CD4-positive, CD25-positive, alpha-beta regulatory T cell (primary cell): ENCODE measurements around the gene MUS81. TPM values are rescaled to one million over a fixed set of nuclear protein-coding genes. Genes with fewer than 3 reads are reported as not detected.
"Not testable (repeated sequence)": the region's sequence is repeated elsewhere in the genome, so short reads cannot be mapped to it uniquely, and the experiment has no call there.

Experiments
- ATAC-seq, 2 donors: fragments of 150-1000 bp; cut with Tn5 transposase; one replicate each; pipeline ENCODE4 v1.10.0; 2021; ENCODE audit warnings: low read depth in 2 of 2, moderate number of reproducible peaks in 2 of 2, moderate library complexity in 1 of 2
- DNase-seq, 3 donors: peaks; one replicate each; pipeline versions ENCODE4 v3.0.0 to v3.0.0-alpha.2; 2012 to 2022; ENCODE audit warnings: mixed read lengths in 1 of 3
- H3K27ac ChIP-seq: one replicate; pipeline ENCODE4 v1.7.0; 2013; ENCODE audit warnings: mild to moderate bottlenecking, low read length; ENCODE audit not compliant: insufficient read depth, poor library complexity, severe bottlenecking
- H3K27me3 ChIP-seq: one replicate; pipeline ENCODE4 v1.7.0; 2013; ENCODE audit warnings: low read length; ENCODE audit not compliant: control insufficient read depth, insufficient read depth
- H3K36me3 ChIP-seq: one replicate; pipeline ENCODE4 v1.7.0; 2013; ENCODE audit warnings: mild to moderate bottlenecking, low read length, moderate library complexity; ENCODE audit not compliant: control insufficient read depth, insufficient read depth
- H3K4me1 ChIP-seq: 2 replicates; pipeline ENCODE4 v1.7.0; 2013; ENCODE audit warnings: mild to moderate bottlenecking, low read length; ENCODE audit not compliant: insufficient read depth, control insufficient read depth, poor library complexity, severe bottlenecking
- H3K4me3 ChIP-seq: one replicate; pipeline ENCODE4 v1.7.0; 2013; ENCODE audit warnings: low read depth, mild to moderate bottlenecking, low read length, moderate library complexity
- H3K9me3 ChIP-seq, 2 experiments: 1 replicate in 1 of 2; 2 replicates in 1 of 2; pipeline ENCODE4 v1.7.0; 2013; ENCODE audit warnings: low read length in 2 of 2, mild to moderate bottlenecking in 1 of 2, moderate library complexity in 1 of 2; ENCODE audit not compliant: control insufficient read depth in 2 of 2
- H3K27ac Mint-ChIP-seq, 3 donors: one replicate each; pipeline ENCODE4 v1.8.0; 2020 to 2022; ENCODE audit warnings: mild to moderate bottlenecking in 3 of 3, mixed read lengths in 3 of 3, moderate library complexity in 2 of 3
- H3K27me3 Mint-ChIP-seq: one replicate; pipeline ENCODE4 v1.8.0; 2022; ENCODE audit warnings: mild to moderate bottlenecking, mixed read lengths
- H3K36me3 Mint-ChIP-seq: one replicate; pipeline ENCODE4 v1.8.0; 2020; ENCODE audit warnings: mixed read lengths
- H3K4me1 Mint-ChIP-seq, 4 donors: one replicate each; pipeline ENCODE4 v1.8.0; 2020 to 2022; ENCODE audit warnings: mixed read lengths in 4 of 4, mild to moderate bottlenecking in 1 of 4
- H3K4me3 Mint-ChIP-seq, 4 donors: one replicate each; pipeline ENCODE4 v1.8.0; 2020 to 2022; ENCODE audit warnings: mild to moderate bottlenecking in 4 of 4, mixed read lengths in 4 of 4, moderate library complexity in 3 of 4
- H3K9me3 Mint-ChIP-seq, 7 donors: one replicate each; pipeline ENCODE4 v1.8.0; 2020 to 2022; ENCODE audit warnings: mixed read lengths in 7 of 7, mild to moderate bottlenecking in 3 of 7, moderate library complexity in 2 of 7
- polyA plus RNA-seq, 4 donors: library from polyadenylated mRNA; unstranded; fragments of 300-500 nt; fragmentation: Illumina TruSeq; gene quantifications; one replicate each; pipeline ENCODE4 v1.2.3, GENCODE V29; 2021
- total RNA-seq: library from RNA; stranded (reverse); gene quantifications from one replicate; pipeline ENCODE4 v1.2.3, GENCODE V29; 2022

Gene MUS81
- total and polyA plus RNA-seq, 5 donors from 2014 or later: 22.7 to 51.1 (median 24.0) TPM

- peak; percentile 91 to 93 for ATAC-seq
- peaks cover 15% of the 10 kb centered on the region for H3K27me3 Mint-ChIP-seq
Measured at GRCh38 chr11:65817835-65818680, 42.2 kb upstream of the MUS81 start.

GRCh38 chr11:65821107-65821506 is 39.1 kb upstream of the MUS81 start:
- Mint-ChIP-seq H3K36me3 (no peaks in the 10 kb centered on the region), H3K9me3 (no peaks in the 10 kb centered on the region), H3K27me3 (peaks cover 10% of the 10 kb centered on the region), H3K4me1 (peaks cover 0 to 18% (median 4%) of the 10 kb centered on the region in 4 donors), H3K27ac (no peak overlapping the region), H3K4me3 (no peak overlapping the region)
- no peak for DNase-seq
- no peak for ATAC-seq
- no peak overlapping the region for H3K27ac ChIP-seq
- no peaks in the 10 kb centered on the region for H3K9me3 ChIP-seq
- no peaks in the 10 kb centered on the region for H3K36me3 ChIP-seq
- peaks cover 11% of the 10 kb centered on the region for H3K4me1 ChIP-seq
- no peak overlapping the region for H3K4me3 ChIP-seq
- no peaks in the 10 kb centered on the region for H3K27me3 ChIP-seq

More at GRCh38 chr11:65817835-65818680, 42.2 kb upstream of the MUS81 start:
- H3K27ac ChIP-seq: peak overlapping the region; percentile 67
- H3K4me3 Mint-ChIP-seq: peak overlapping the region; percentile 80 to 94 (median 82)
- H3K27me3 ChIP-seq: no peaks in the 10 kb centered on the region
- no peaks in the 10 kb centered on the region for H3K36me3 Mint-ChIP-seq
- H3K27ac Mint-ChIP-seq: peak overlapping the region in 2 of 3 donors; percentile 52 to 73
- H3K36me3 ChIP-seq: no peaks in the 10 kb centered on the region
- peak; percentile 86 to 89 (median 87) for DNase-seq
- no peaks in the 10 kb centered on the region for H3K9me3 ChIP-seq
- no peaks in the 10 kb centered on the region for H3K9me3 Mint-ChIP-seq
- peak overlapping the region; percentile 79 for H3K4me3 ChIP-seq
- H3K4me1 ChIP-seq: peaks cover 11% of the 10 kb centered on the region
- H3K4me1 Mint-ChIP-seq: peaks cover 0 to 22% (median 4%) of the 10 kb centered on the region in 4 donors

- peaks cover 0 to 3% (median 0%) of the 10 kb centered on the region in 4 donors for H3K4me1 Mint-ChIP-seq
- no peaks in the 10 kb centered on the region for H3K4me1 ChIP-seq
- ATAC-seq: no peak
- no peak overlapping the region for H3K4me3 ChIP-seq
- H3K9me3 ChIP-seq: no peaks in the 10 kb centered on the region
- H3K27me3 Mint-ChIP-seq: peaks cover 17% of the 10 kb centered on the region
- H3K9me3 Mint-ChIP-seq: no peaks in the 10 kb centered on the region
- no peak overlapping the region for H3K4me3 Mint-ChIP-seq
- H3K36me3 ChIP-seq: no peaks in the 10 kb centered on the region
- H3K27ac Mint-ChIP-seq: no peak overlapping the region
- no peaks in the 10 kb centered on the region for H3K27me3 ChIP-seq
- no peak overlapping the region for H3K27ac ChIP-seq
- no peaks in the 10 kb centered on the region for H3K36me3 Mint-ChIP-seq
- DNase-seq: no peak
Measured at GRCh38 chr11:65822776-65823528, 37.3 kb upstream of the MUS81 start.

GRCh38 chr11:65826984-65827735 is 33.1 kb upstream of the MUS81 start:
- H3K36me3 Mint-ChIP-seq: no peaks in the 10 kb centered on the region
- Histone ChIP-seq H3K27me3 (peaks cover 3% of the 10 kb centered on the region), H3K4me1 (no peaks in the 10 kb centered on the region), H3K9me3 (no peaks in the 10 kb centered on the region), H3K27ac (no peak overlapping the region), H3K4me3 (no peak overlapping the region), H3K36me3 (no peaks in the 10 kb centered on the region)
- H3K27me3 Mint-ChIP-seq: peaks cover 29% of the 10 kb centered on the region
- ATAC-seq (no peak), DNase-seq (no peak)
- H3K4me3 Mint-ChIP-seq: no peak overlapping the region
- no peak overlapping the region for H3K27ac Mint-ChIP-seq
- H3K9me3 Mint-ChIP-seq: no peaks in the 10 kb centered on the region
- H3K4me1 Mint-ChIP-seq: peaks cover 0 to 5% (median 1%) of the 10 kb centered on the region in 4 donors

GRCh38 chr11:65829459-65829858 is 30.8 kb upstream of the MUS81 start:
- Mint-ChIP-seq H3K4me3 (peak overlapping the region in 1 of 4 donors; percentile 35), H3K27me3 (peaks cover 26% of the 10 kb centered on the region), H3K27ac (no peak overlapping the region), H3K36me3 (no peaks in the 10 kb centered on the region), H3K4me1 (peaks cover 0 to 10% (median 5%) of the 10 kb centered on the region in 4 donors), H3K9me3 (no peaks in the 10 kb centered on the region)
- Histone ChIP-seq H3K4me3 (no peak overlapping the region), H3K27me3 (peaks cover 4% of the 10 kb centered on the region), H3K27ac (no peak overlapping the region), H3K4me1 (peaks cover 16% of the 10 kb centered on the region), H3K9me3 (no peaks in the 10 kb centered on the region), H3K36me3 (no peaks in the 10 kb centered on the region)
- no peak for ATAC-seq
- DNase-seq: no peak

- peaks cover 26% of the 10 kb centered on the region for H3K27me3 Mint-ChIP-seq
- H3K9me3 ChIP-seq, DNase-seq, H3K36me3 Mint-ChIP-seq, ATAC-seq, H3K36me3 ChIP-seq, H3K27ac ChIP-seq, H3K4me3 ChIP-seq, H3K27me3 ChIP-seq, H3K9me3 Mint-ChIP-seq: not testable (repeated sequence)
- peak overlapping the region in 1 of 3 donors; percentile 80 for H3K27ac Mint-ChIP-seq
- peak overlapping the region in 2 of 4 donors; percentile 13 to 78 for H3K4me3 Mint-ChIP-seq
- peaks cover 0 to 10% (median 5%) of the 10 kb centered on the region in 4 donors for H3K4me1 Mint-ChIP-seq
- peaks cover 17% of the 10 kb centered on the region for H3K4me1 ChIP-seq
Measured at GRCh38 chr11:65832231-65832630, 28.0 kb upstream of the MUS81 start.

- Mint-ChIP-seq H3K4me1 (peaks cover 0 to 10% (median 5%) of the 10 kb centered on the region in 4 donors), H3K27me3 (peaks cover 15% of the 10 kb centered on the region), H3K9me3 (no peaks in the 10 kb centered on the region), H3K27ac (peak within 1 kb of the TSS in 2 of 3 donors; percentile 54 to 74), H3K4me3 (no peak within 1 kb of the TSS), H3K36me3 (no peaks in the 10 kb centered on the region)
- Histone ChIP-seq H3K4me3 (peak within 1 kb of the TSS; percentile 70), H3K4me1 (peaks cover 17% of the 10 kb centered on the region), H3K36me3 (no peaks in the 10 kb centered on the region), H3K9me3 (no peaks in the 10 kb centered on the region), H3K27ac (peak within 1 kb of the TSS; percentile 9), H3K27me3 (peaks cover 4% of the 10 kb centered on the region)
- DNase-seq: peak; percentile 88 to 96 (median 93)
- peak; percentile 99 for ATAC-seq
Measured at GRCh38 chr11:65833297-65834030, 26.8 kb upstream of the MUS81 start, which contains the start of gene SNX32. Gene SNX32 (plus strand): TSS chr11:65833963. CDS start chr11:65834066, 103 bp downstream.
